ENCODE measurements around the gene PPARD. TPM values are rescaled to one million over a fixed set of nuclear protein-coding genes. Genes with fewer than 3 reads are reported as not detected.
A peak's percentile ranks its signal among the peaks of the same experiment; 100 is the strongest.

The PPARD gene
- total RNA-seq, 1 donor from 2014 or later: 21.4 TPM

- intact Hi-C loops (cut with micrococcal nuclease): loop anchor here (1.0 to 5.0 kb wide), 7 partner anchors 17 to 1682 kb away; partner anchors contain the start of genes ARMC12, DEF6, FANCE and LEMD2
- no peak for TF ChIP-seq CTCF (IDR thresholded peaks at IDR 0.05)
- DNase-seq: no peak
- Mint-ChIP-seq H3K9me3 (no peaks in the 10 kb centered on the region), H3K4me3 (peak overlapping the region; percentile 96), H3K4me1 (peaks cover 50% of the 10 kb centered on the region), H3K36me3 (ENCODE audit: low read depth) (peaks cover 74% of the 10 kb centered on the region), H3K27me3 (no peaks in the 10 kb centered on the region), H3K27ac (peak overlapping the region; percentile 98)
- CTCF ChIA-PET: interaction anchor here (2.6 to 3.1 kb wide), 2 partner anchors 128 to 172 kb away, joined by 18 to 19 read pairs; partner anchors contain the start of gene DEF6
- POLR2A ChIA-PET: interaction anchor here (0.6 to 3.4 kb wide), 14 partner anchors 18 to 735 kb away, joined by 3 to 20 read pairs (median 6); partner anchors contain the start of genes DEF6, FANCE, PPARD and TEAD3
- ATAC-seq (ENCODE audit: low read depth): no peak
Measured at GRCh38 chr6:35468980-35469750, 126.8 kb downstream of the PPARD start.

GRCh38 chr6:35469751-35470662, 127.6 kb downstream of the PPARD start:
- CTCF ChIA-PET: interaction anchor here (1.0 to 2.6 kb wide), 4 partner anchors 11 to 266 kb away, joined by 4 to 18 read pairs (median 4); partner anchors contain the start of genes ARMC12 and DEF6
- H3K4me1 Mint-ChIP-seq: peaks cover 50% of the 10 kb centered on the region
- peak overlapping the region; percentile 96 for H3K4me3 Mint-ChIP-seq
- no peak for TF ChIP-seq CTCF (IDR thresholded peaks at IDR 0.05)
- DNase-seq (no peak), ATAC-seq (ENCODE audit: low read depth) (no peak)
- H3K27me3 Mint-ChIP-seq: no peaks in the 10 kb centered on the region
- H3K27ac Mint-ChIP-seq: peak overlapping the region; percentile 98
- POLR2A ChIA-PET: interaction anchor here (0.6 to 3.4 kb wide), 14 partner anchors 19 to 910 kb away, joined by 3 to 20 read pairs (median 5); partner anchors contain the start of genes FANCE, TEAD3 and ZNF76
- H3K9me3 Mint-ChIP-seq: no peaks in the 10 kb centered on the region
- peaks cover 79% of the 10 kb centered on the region for H3K36me3 Mint-ChIP-seq (ENCODE audit: low read depth)
- intact Hi-C loops (cut with micrococcal nuclease): loop anchor here (2.0 to 5.0 kb wide), 2 partner anchors 267 to 1683 kb away; partner anchors contain the start of genes ARMC12 and LEMD2

GRCh38 chr6:35470663-35471120, 128.3 kb downstream of the PPARD start:
- Mint-ChIP-seq H3K27ac (peak overlapping the region; percentile 98), H3K27me3 (no peaks in the 10 kb centered on the region), H3K4me1 (peaks cover 50% of the 10 kb centered on the region), H3K36me3 (ENCODE audit: low read depth) (peaks cover 76% of the 10 kb centered on the region), H3K9me3 (no peaks in the 10 kb centered on the region), H3K4me3 (peak overlapping the region; percentile 96)
- ChIA-PET POLR2A (interaction anchor here (0.6 to 3.0 kb wide), 8 partner anchors 10 to 910 kb away, joined by 3 to 15 read pairs (median 4); partner anchors contain the start of genes TEAD3 and ZNF76), CTCF (interaction anchor here (0.6 to 2.1 kb wide), 4 partner anchors 10 to 266 kb away, joined by 3 to 5 read pairs (median 4); partner anchors contain the start of gene ARMC12)
- TF ChIP-seq CTCF (IDR thresholded peaks at IDR 0.05): no peak
- DNase-seq: no peak
- peak; percentile 13 for ATAC-seq (ENCODE audit: low read depth)
- intact Hi-C loops (cut with micrococcal nuclease): no loop called here

- no peak overlapping the region for H3K4me3 Mint-ChIP-seq
- no peaks in the 10 kb centered on the region for H3K27me3 Mint-ChIP-seq
- no peak for DNase-seq
- peak overlapping the region; percentile 60 for H3K27ac Mint-ChIP-seq
- ATAC-seq (ENCODE audit: low read depth): no peak
- no peak for TF ChIP-seq CTCF (IDR thresholded peaks at IDR 0.05)
- intact Hi-C loops (cut with micrococcal nuclease): no loop called here
- peaks cover 69% of the 10 kb centered on the region for H3K36me3 Mint-ChIP-seq (ENCODE audit: low read depth)
- no peaks in the 10 kb centered on the region for H3K9me3 Mint-ChIP-seq
- POLR2A ChIA-PET: interaction anchor here (0.6 to 3.0 kb wide), 7 partner anchors 9 to 212 kb away, joined by 3 to 15 read pairs (median 6); partner anchors contain the start of genes PPARD, TEAD3 and ZNF76
- CTCF ChIA-PET: interaction anchor here (2.1 kb wide), 1 partner anchor 9 kb away, joined by 5 read pairs; no protein-coding TSS in a partner anchor
- H3K4me1 Mint-ChIP-seq: peaks cover 50% of the 10 kb centered on the region
Measured at GRCh38 chr6:35471836-35472345, 129.5 kb downstream of the PPARD start.

Data from activated B cell treated with CpG ODN at 0.5 μM for 24 hours (primary cell).